WTC11 (cell line): Measurements from ENCODE around the gene GNG14. TPM values are rescaled to one million over a fixed set of nuclear protein-coding genes. Genes with fewer than 3 reads are reported as not detected.
A peak's percentile ranks its signal among the peaks of the same experiment; 100 is the strongest.

Experiments used
- ATAC-seq: fragments of 200-7000 bp; cut with Tn5 transposase; 2 replicates; pipeline ENCODE4 v1.10.0; 2021; ENCODE audit warnings: mild to moderate bottlenecking, moderate library complexity
- CTCF ChIA-PET: fragments of 300-600 bp; sonication (Branson Sonifier 250); formaldehyde crosslinking; loops from one replicate; lab custom pipeline; 2021; ENCODE audit warnings: antibody characterized with exemption; lab: Charles Lee
- POLR2A ChIA-PET: fragments of 350-600 bp; sonication (Branson Sonifier 250); formaldehyde crosslinking; loops from one replicate; lab custom pipeline; 2021; ENCODE audit warnings: antibody characterized with exemption; lab: Charles Lee
- DNase-seq: peaks from one replicate; pipeline ENCODE4 v3.0.0; 2021; ENCODE audit warnings: low spot score
- H3K27ac Mint-ChIP-seq: 2 replicates; pipeline ENCODE4 v1.8.0; 2021; ENCODE audit warnings: mixed read lengths
- H3K27me3 Mint-ChIP-seq: 2 replicates; pipeline ENCODE4 v1.8.0; 2021; ENCODE audit warnings: low read depth, mild to moderate bottlenecking, moderate library complexity, mixed read lengths
- H3K36me3 Mint-ChIP-seq: 2 replicates; pipeline ENCODE4 v1.8.0; 2021; ENCODE audit warnings: mixed read lengths
- H3K4me1 Mint-ChIP-seq: 2 replicates; pipeline ENCODE4 v1.8.0; 2022; ENCODE audit warnings: mixed read lengths
- H3K4me3 Mint-ChIP-seq: 2 replicates; pipeline ENCODE4 v1.8.0; 2021; ENCODE audit warnings: mild to moderate bottlenecking, moderate library complexity, mixed read lengths
- H3K9me3 Mint-ChIP-seq: 2 replicates; pipeline ENCODE4 v1.8.0; 2021; ENCODE audit warnings: mixed read lengths
- CREM ChIP-seq: sonication (generic); formaldehyde crosslinking; IDR thresholded peaks from 2 replicates; pipeline ENCODE4 v1.8.1; 2022; ENCODE audit warnings: mild to moderate bottlenecking, missing genetic modification reagents, moderate library complexity
- ELF4 ChIP-seq: sonication (generic); formaldehyde crosslinking; IDR thresholded peaks from 2 replicates; pipeline ENCODE4 v1.8.1; 2022; ENCODE audit warnings: low read depth, mild to moderate bottlenecking, moderate library complexity, missing genetic modification reagents
- MXD4 ChIP-seq: fragments of 250-450 bp; sonication (Bioruptor Pico); IDR thresholded peaks from 2 replicates; pipeline ENCODE4 v1.8.0; 2021; ENCODE audit warnings: mild to moderate bottlenecking, moderate library complexity, borderline replicate concordance
- NFYB ChIP-seq: sonication (generic); formaldehyde crosslinking; conservative IDR thresholded peaks from 2 replicates; pipeline ENCODE4 v1.8.0; 2022; ENCODE audit warnings: low read depth, missing genetic modification reagents
- NR1H2 ChIP-seq: sonication (generic); formaldehyde crosslinking; IDR thresholded peaks from 2 replicates; pipeline ENCODE4 v1.9.0; 2021; ENCODE audit warnings: mild to moderate bottlenecking, moderate library complexity, missing genetic modification reagents
- NR2C2 ChIP-seq: sonication (generic); formaldehyde crosslinking; IDR thresholded peaks from 2 replicates; pipeline ENCODE4 v1.8.0; 2022; ENCODE audit warnings: mild to moderate bottlenecking, missing genetic modification reagents
- PRRX2 ChIP-seq: fragments of 250-450 bp; sonication (Bioruptor Pico); IDR thresholded peaks from 2 replicates; pipeline ENCODE4 v1.8.0; 2021; ENCODE audit warnings: mild to moderate bottlenecking
- SMAD3 ChIP-seq: sonication (generic); formaldehyde crosslinking; IDR thresholded peaks from 2 replicates; pipeline ENCODE4 v1.8.0; 2022; ENCODE audit warnings: missing genetic modification reagents, mild to moderate bottlenecking, borderline replicate concordance
- total RNA-seq: library from RNA; stranded (reverse); gene quantifications from 3 replicates; pipeline ENCODE4 v1.2.3, GENCODE V29; 2021
- TF ChIP-seq, protein P1 (sequence below): sonication (generic); formaldehyde crosslinking; IDR thresholded peaks from 2 replicates; pipeline ENCODE4 v1.8.1; 2023; ENCODE audit warnings: mild to moderate bottlenecking, moderate library complexity, missing genetic modification reagents
- TF ChIP-seq, protein P2 (sequence below): fragments of 250-450 bp; sonication (Bioruptor Pico); conservative IDR thresholded peaks from 2 replicates; pipeline ENCODE4 v1.9.0; 2021; ENCODE audit warnings: mild to moderate bottlenecking
- TF ChIP-seq, protein P3 (sequence below): sonication (generic); formaldehyde crosslinking; IDR thresholded peaks from 2 replicates; pipeline ENCODE4 v1.8.1; 2022; ENCODE audit warnings: low read depth, missing genetic modification reagents, borderline replicate concordance
- TF ChIP-seq, protein P4 (sequence below): sonication (generic); formaldehyde crosslinking; IDR thresholded peaks from 2 replicates; pipeline ENCODE4 v1.8.1; 2023; ENCODE audit warnings: mild to moderate bottlenecking, missing genetic modification reagents
- TF ChIP-seq, protein P5 (sequence below): sonication (generic); formaldehyde crosslinking; IDR thresholded peaks from 2 replicates; pipeline ENCODE4 v1.8.1; 2022; ENCODE audit warnings: missing genetic modification reagents, borderline replicate concordance
- TF ChIP-seq, protein P6 (sequence below): fragments of 250-450 bp; sonication (Bioruptor Pico); IDR thresholded peaks from 2 replicates; pipeline ENCODE4 v1.9.0; 2021; ENCODE audit warnings: mild to moderate bottlenecking, borderline replicate concordance
- TF ChIP-seq, protein P7 (sequence below): sonication (generic); formaldehyde crosslinking; IDR thresholded peaks from 2 replicates; pipeline ENCODE4 v1.8.0; 2023; ENCODE audit warnings: mild to moderate bottlenecking, missing genetic modification reagents
- TF ChIP-seq, protein P8 (sequence below): fragments of 250-450 bp; sonication (Bioruptor Pico); IDR thresholded peaks from 2 replicates; pipeline ENCODE4 v1.9.0; 2021; ENCODE audit warnings: moderate library complexity, mild to moderate bottlenecking, inconsistent platforms, borderline replicate concordance

The GNG14 gene
- total RNA-seq, 1 experiment from 2014 or later = not detected

DNA sequence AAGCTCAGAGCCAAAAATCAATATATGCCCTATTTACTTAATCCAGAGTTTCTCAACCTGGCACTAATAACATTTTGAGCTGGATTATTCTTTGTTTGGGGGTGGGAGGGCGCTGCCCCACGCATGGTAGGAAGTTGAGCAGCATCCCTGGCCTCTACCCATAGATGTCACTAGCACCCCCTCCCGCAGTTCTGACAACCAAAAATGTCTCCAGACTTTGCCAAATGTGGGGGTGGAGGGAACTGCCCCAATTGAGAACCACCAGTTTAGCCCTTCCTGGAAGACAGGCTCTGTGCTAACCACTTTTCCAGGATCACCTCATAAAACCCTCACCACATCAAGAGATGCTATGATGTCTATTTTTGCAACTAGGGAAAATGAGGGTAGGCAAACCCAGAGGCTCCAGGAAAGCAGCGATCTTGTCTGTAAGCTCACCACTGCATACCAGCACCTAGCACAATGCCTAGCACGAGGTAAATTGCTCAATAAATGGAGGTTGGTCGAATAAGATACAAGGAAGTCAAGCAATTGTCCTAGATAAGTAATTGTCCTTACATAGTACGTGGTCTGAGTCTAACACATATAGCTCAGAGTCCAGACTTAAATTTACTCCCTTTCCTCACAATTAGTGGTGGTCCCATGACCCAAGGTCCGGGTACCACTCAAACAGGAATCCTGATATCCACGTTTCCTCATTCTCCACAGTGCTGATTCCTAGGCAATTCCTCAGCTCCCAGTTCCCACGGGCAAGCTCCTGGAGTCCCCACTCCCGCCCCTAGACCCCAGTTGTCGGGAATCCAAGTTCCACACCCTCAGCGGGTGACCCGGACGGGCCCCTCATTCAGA lies 45.8 kb downstream of the GNG14 start:
- Mint-ChIP-seq H3K4me1 (peaks cover 26% of the 10 kb centered on the region), H3K36me3 (peaks cover 21% of the 10 kb centered on the region), H3K27ac (peak overlapping the region; percentile 94), H3K4me3 (peak overlapping the region; percentile 91), H3K27me3 (no peaks in the 10 kb centered on the region; the same call in 1 of the 2 replicates), H3K9me3 (no peaks in the 10 kb centered on the region)
- ATAC-seq = no peak
- no peak for DNase-seq
- TF ChIP-seq NR1H2 = no peak
- no peak for TF ChIP-seq SMAD3
- no peak for TF ChIP-seq NR2C2 (CRISPR knock-in tag)
- TF ChIP-seq, protein P1, sequence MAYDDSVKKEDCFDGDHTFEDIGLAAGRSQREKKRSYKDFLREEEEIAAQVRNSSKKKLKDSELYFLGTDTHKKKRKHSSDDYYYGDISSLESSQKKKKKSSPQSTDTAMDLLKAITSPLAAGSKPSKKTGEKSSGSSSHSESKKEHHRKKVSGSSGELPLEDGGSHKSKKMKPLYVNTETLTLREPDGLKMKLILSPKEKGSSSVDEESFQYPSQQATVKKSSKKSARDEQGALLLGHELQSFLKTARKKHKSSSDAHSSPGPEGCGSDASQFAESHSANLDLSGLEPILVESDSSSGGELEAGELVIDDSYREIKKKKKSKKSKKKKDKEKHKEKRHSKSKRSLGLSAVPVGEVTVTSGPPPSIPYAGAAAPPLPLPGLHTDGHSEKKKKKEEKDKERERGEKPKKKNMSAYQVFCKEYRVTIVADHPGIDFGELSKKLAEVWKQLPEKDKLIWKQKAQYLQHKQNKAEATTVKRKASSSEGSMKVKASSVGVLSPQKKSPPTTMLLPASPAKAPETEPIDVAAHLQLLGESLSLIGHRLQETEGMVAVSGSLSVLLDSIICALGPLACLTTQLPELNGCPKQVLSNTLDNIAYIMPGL (CRISPR knock-in tag) = no peak
- no peak for TF ChIP-seq NFYB (CRISPR knock-in tag)
- TF ChIP-seq, protein P2, sequence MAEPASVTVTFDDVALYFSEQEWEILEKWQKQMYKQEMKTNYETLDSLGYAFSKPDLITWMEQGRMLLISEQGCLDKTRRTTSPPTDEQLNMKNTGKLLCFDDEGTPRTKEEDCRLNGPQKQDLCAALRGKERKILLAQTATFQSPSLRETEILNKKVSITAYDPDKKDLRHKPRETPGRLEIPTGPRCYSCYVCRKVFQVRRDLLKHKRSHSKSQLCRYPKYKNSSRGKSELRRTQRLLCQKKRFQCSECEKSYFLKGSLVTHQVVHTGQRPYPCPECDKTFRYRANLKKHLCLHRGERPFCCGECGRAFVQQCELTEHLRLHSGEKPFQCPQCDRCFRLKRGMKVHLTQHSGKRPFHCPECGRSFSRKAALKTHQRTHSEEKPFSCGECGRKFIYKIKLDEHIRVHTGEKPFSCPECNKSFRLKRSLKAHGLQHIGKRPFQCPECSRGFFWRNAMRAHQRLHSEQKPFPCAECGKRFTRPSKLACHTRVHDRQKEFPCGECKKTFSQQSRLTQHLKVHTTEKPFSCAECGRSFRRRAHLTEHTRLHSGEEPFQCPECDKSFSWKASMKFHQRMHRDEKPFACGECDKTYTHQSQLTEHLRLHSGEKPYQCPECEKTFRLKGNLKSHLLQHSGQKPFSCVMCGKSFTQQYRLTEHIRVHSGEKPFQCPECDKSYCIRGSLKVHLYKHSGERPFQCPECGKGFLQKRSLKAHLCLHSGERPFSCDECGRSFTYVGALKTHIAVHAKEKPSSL (CRISPR knock-in tag) = no peak
- TF ChIP-seq CREM (CRISPR knock-in tag) = no peak
- TF ChIP-seq, protein P3, sequence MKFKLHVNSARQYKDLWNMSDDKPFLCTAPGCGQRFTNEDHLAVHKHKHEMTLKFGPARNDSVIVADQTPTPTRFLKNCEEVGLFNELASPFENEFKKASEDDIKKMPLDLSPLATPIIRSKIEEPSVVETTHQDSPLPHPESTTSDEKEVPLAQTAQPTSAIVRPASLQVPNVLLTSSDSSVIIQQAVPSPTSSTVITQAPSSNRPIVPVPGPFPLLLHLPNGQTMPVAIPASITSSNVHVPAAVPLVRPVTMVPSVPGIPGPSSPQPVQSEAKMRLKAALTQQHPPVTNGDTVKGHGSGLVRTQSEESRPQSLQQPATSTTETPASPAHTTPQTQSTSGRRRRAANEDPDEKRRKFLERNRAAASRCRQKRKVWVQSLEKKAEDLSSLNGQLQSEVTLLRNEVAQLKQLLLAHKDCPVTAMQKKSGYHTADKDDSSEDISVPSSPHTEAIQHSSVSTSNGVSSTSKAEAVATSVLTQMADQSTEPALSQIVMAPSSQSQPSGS (CRISPR knock-in tag) = no peak
- no peak for TF ChIP-seq PRRX2 (CRISPR knock-in tag)
- TF ChIP-seq, protein P4, sequence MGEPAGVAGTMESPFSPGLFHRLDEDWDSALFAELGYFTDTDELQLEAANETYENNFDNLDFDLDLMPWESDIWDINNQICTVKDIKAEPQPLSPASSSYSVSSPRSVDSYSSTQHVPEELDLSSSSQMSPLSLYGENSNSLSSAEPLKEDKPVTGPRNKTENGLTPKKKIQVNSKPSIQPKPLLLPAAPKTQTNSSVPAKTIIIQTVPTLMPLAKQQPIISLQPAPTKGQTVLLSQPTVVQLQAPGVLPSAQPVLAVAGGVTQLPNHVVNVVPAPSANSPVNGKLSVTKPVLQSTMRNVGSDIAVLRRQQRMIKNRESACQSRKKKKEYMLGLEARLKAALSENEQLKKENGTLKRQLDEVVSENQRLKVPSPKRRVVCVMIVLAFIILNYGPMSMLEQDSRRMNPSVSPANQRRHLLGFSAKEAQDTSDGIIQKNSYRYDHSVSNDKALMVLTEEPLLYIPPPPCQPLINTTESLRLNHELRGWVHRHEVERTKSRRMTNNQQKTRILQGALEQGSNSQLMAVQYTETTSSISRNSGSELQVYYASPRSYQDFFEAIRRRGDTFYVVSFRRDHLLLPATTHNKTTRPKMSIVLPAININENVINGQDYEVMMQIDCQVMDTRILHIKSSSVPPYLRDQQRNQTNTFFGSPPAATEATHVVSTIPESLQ (CRISPR knock-in tag) = no peak
- TF ChIP-seq, protein P5, sequence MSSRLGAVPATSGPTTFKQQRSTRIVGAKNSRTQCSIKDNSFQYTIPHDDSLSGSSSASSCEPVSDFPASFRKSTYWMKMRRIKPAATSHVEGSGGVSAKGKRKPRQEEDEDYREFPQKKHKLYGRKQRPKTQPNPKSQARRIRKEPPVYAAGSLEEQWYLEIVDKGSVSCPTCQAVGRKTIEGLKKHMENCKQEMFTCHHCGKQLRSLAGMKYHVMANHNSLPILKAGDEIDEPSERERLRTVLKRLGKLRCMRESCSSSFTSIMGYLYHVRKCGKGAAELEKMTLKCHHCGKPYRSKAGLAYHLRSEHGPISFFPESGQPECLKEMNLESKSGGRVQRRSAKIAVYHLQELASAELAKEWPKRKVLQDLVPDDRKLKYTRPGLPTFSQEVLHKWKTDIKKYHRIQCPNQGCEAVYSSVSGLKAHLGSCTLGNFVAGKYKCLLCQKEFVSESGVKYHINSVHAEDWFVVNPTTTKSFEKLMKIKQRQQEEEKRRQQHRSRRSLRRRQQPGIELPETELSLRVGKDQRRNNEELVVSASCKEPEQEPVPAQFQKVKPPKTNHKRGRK (CRISPR knock-in tag) = no peak
- no peak for TF ChIP-seq ELF4 (CRISPR knock-in tag)
- TF ChIP-seq MXD4 (CRISPR knock-in tag) = no peak
- TF ChIP-seq, protein P6, sequence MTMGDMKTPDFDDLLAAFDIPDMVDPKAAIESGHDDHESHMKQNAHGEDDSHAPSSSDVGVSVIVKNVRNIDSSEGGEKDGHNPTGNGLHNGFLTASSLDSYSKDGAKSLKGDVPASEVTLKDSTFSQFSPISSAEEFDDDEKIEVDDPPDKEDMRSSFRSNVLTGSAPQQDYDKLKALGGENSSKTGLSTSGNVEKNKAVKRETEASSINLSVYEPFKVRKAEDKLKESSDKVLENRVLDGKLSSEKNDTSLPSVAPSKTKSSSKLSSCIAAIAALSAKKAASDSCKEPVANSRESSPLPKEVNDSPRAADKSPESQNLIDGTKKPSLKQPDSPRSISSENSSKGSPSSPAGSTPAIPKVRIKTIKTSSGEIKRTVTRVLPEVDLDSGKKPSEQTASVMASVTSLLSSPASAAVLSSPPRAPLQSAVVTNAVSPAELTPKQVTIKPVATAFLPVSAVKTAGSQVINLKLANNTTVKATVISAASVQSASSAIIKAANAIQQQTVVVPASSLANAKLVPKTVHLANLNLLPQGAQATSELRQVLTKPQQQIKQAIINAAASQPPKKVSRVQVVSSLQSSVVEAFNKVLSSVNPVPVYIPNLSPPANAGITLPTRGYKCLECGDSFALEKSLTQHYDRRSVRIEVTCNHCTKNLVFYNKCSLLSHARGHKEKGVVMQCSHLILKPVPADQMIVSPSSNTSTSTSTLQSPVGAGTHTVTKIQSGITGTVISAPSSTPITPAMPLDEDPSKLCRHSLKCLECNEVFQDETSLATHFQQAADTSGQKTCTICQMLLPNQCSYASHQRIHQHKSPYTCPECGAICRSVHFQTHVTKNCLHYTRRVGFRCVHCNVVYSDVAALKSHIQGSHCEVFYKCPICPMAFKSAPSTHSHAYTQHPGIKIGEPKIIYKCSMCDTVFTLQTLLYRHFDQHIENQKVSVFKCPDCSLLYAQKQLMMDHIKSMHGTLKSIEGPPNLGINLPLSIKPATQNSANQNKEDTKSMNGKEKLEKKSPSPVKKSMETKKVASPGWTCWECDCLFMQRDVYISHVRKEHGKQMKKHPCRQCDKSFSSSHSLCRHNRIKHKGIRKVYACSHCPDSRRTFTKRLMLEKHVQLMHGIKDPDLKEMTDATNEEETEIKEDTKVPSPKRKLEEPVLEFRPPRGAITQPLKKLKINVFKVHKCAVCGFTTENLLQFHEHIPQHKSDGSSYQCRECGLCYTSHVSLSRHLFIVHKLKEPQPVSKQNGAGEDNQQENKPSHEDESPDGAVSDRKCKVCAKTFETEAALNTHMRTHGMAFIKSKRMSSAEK = no peak
- TF ChIP-seq, protein P7, sequence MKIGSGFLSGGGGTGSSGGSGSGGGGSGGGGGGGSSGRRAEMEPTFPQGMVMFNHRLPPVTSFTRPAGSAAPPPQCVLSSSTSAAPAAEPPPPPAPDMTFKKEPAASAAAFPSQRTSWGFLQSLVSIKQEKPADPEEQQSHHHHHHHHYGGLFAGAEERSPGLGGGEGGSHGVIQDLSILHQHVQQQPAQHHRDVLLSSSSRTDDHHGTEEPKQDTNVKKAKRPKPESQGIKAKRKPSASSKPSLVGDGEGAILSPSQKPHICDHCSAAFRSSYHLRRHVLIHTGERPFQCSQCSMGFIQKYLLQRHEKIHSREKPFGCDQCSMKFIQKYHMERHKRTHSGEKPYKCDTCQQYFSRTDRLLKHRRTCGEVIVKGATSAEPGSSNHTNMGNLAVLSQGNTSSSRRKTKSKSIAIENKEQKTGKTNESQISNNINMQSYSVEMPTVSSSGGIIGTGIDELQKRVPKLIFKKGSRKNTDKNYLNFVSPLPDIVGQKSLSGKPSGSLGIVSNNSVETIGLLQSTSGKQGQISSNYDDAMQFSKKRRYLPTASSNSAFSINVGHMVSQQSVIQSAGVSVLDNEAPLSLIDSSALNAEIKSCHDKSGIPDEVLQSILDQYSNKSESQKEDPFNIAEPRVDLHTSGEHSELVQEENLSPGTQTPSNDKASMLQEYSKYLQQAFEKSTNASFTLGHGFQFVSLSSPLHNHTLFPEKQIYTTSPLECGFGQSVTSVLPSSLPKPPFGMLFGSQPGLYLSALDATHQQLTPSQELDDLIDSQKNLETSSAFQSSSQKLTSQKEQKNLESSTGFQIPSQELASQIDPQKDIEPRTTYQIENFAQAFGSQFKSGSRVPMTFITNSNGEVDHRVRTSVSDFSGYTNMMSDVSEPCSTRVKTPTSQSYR (CRISPR knock-in tag) = no peak
- TF ChIP-seq, protein P8, sequence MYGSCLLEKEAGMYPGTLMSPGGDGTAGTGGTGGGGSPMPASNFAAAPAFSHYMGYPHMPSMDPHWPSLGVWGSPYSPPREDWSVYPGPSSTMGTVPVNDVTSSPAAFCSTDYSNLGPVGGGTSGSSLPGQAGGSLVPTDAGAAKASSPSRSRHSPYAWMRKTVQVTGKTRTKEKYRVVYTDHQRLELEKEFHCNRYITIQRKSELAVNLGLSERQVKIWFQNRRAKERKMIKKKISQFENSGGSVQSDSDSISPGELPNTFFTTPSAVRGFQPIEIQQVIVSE (CRISPR knock-in tag) = no peak
- CTCF ChIA-PET = interaction anchor here (0.5 to 2.7 kb wide), 10 partner anchors 10 to 184 kb away, joined by 3 to 16 read pairs (median 4); partner anchors contain the start of gene TNPO2
- POLR2A ChIA-PET = interaction anchor here (1.0 to 5.3 kb wide), 4 partner anchors 10 to 70 kb away, joined by 3 to 44 read pairs (median 4); partner anchors contain the start of gene TNPO2
